Measurements from ENCODE around the gene FBLN1. TPM values are rescaled to one million over a fixed set of nuclear protein-coding genes. Genes with fewer than 3 reads are reported as not detected.

Gene FBLN1
- total and polyA plus RNA-seq, 2 of the 8 experiments (the other 6 are each of a cell fraction or from before 2014, with no cell fraction given): 159 to 168 TPM

- TF ChIP-seq BCL11A (IDR thresholded peaks at IDR 0.05; ENCODE audit: low read depth in 2 of 2, low read length in 2 of 2) (no peak), CTBP2 (IDR thresholded peaks at IDR 0.05; ENCODE audit: borderline replicate concordance, insufficient read depth, insufficient read length, low read length) (no peak), SP1 (IDR thresholded peaks at IDR 0.05; ENCODE audit: low read depth, low read length) (no peak)
Observed at GRCh38 chr22:45563362-45564040, 60.8 kb downstream of the FBLN1 start (continued).

Measured in H1 (cell line).